HepG2 (cell line): ENCODE data around the gene KANK3. TPM values are rescaled to one million over a fixed set of nuclear protein-coding genes. Genes with fewer than 3 reads are reported as not detected.

Source experiments
- AHDC1 ChIP-seq: sonication (generic); formaldehyde crosslinking; IDR thresholded peaks from 2 replicates; pipeline ENCODE4 v1.5.1; 2020; ENCODE audit warnings: mild to moderate bottlenecking, missing genetic modification reagents, borderline replicate concordance
- ARID5B ChIP-seq: IDR thresholded peaks from 2 replicates; pipeline ENCODE4 v1.4.0; 2020; ENCODE audit warnings: mild to moderate bottlenecking, missing genetic modification reagents
- CHD4 ChIP-seq: fragments of 200-600 bp; sonication (generic); IDR thresholded peaks from 2 replicates; pipeline ENCODE4 v1.7.0; 2017; ENCODE audit warnings: mild to moderate bottlenecking, low read length, borderline replicate concordance
- GTF3A ChIP-seq: sonication (generic); formaldehyde crosslinking; conservative IDR thresholded peaks from 2 replicates; pipeline ENCODE4 v1.4.0; 2020; ENCODE audit warnings: mild to moderate bottlenecking, missing genetic modification reagents
- HMG20A ChIP-seq: IDR thresholded peaks from 2 replicates; pipeline ENCODE4 v1.6.1; 2016; ENCODE audit warnings: borderline replicate concordance
- LCORL ChIP-seq, 2 experiments: fragments of 450-650 bp in 1 of 2; sonication (generic) in 1 of 2; formaldehyde crosslinking in 1 of 2; IDR thresholded peaks; 2 replicates each; pipeline versions ENCODE4 v1.5.0 to v1.6.1; 2017 to 2020; ENCODE audit warnings: antibody characterized with exemption in 1 of 2, missing genetic modification reagents in 1 of 2
- MEIS1 ChIP-seq: sonication (generic); formaldehyde crosslinking; IDR thresholded peaks from 2 replicates; pipeline ENCODE4 v1.9.0; 2021; ENCODE audit warnings: mild to moderate bottlenecking, missing genetic modification reagents, moderate library complexity, borderline replicate concordance
- NCOR1 ChIP-seq: fragments of 200-600 bp; sonication (generic); IDR thresholded peaks from 2 replicates; pipeline ENCODE4 v1.7.0; 2017; ENCODE audit warnings: antibody characterized with exemption, low read length, borderline replicate concordance
- NFIC ChIP-seq: IDR thresholded peaks from 2 replicates; pipeline ENCODE4 v1.6.1; 2012; ENCODE audit warnings: mild to moderate bottlenecking, low read length, inconsistent platforms
- NR3C1 ChIP-seq: sonication (generic); formaldehyde crosslinking; IDR thresholded peaks from 2 replicates; pipeline ENCODE4 v1.4.0; 2020; ENCODE audit warnings: missing genetic modification reagents
- PBX2 ChIP-seq: IDR thresholded peaks from 2 replicates; pipeline ENCODE4 v1.6.1; 2016; ENCODE audit warnings: control low read depth
- POGZ ChIP-seq: sonication (generic); formaldehyde crosslinking; IDR thresholded peaks from 2 replicates; pipeline ENCODE4 v1.4.0; 2020; ENCODE audit warnings: mild to moderate bottlenecking, missing genetic modification reagents
- TCF7L2 ChIP-seq: IDR thresholded peaks from 2 replicates; pipeline ENCODE4 v1.6.1; 2011; ENCODE audit warnings: mild to moderate bottlenecking, low read depth, low read length, moderate library complexity
- TEAD3 ChIP-seq: optimal IDR thresholded peaks from 2 replicates; pipeline ENCODE3; 2016; ENCODE audit warnings: borderline replicate concordance
- TSC22D2 ChIP-seq: sonication (generic); formaldehyde crosslinking; IDR thresholded peaks from 2 replicates; pipeline ENCODE4 v1.5.1; 2020; ENCODE audit warnings: missing genetic modification reagents, mild to moderate bottlenecking, borderline replicate concordance
- ZBTB20 ChIP-seq: sonication (generic); formaldehyde crosslinking; IDR thresholded peaks from 2 replicates; pipeline ENCODE4 v1.8.1; 2023; ENCODE audit warnings: missing genetic modification reagents, low read depth, mild to moderate bottlenecking, borderline replicate concordance
- ZBTB34 ChIP-seq: sonication (generic); formaldehyde crosslinking; IDR thresholded peaks from 2 replicates; pipeline ENCODE4 v1.8.0; 2022; ENCODE audit warnings: mild to moderate bottlenecking, missing genetic modification reagents
- ZNF24 ChIP-seq: fragments of 450-650 bp; IDR thresholded peaks from 2 replicates; pipeline ENCODE4 v1.6.1; 2017; ENCODE audit warnings: antibody characterized with exemption, mild to moderate bottlenecking
- polyA plus RNA-seq, 8 experiments: library from polyadenylated mRNA; depleted of rRNA in 3 of 8; stranded (reverse) in 7 of 8; unstranded in 1 of 8; fragments of >200 nt; fragmentation: Illumina TruSeq in 4 of 8; extraction: Trizol in 4 of 8; gene quantifications; 2 replicates each; pipeline versions ENCODE4 v1.2.1 to v1.2.3, GENCODE V29; 2011 to 2016; ENCODE audit warnings: low read depth in 4 of 8, missing spikeins in 1 of 8, mixed read lengths in 1 of 8; ENCODE audit not compliant: insufficient read depth in 1 of 8
- total RNA-seq, 5 experiments: library from RNA; depleted of rRNA; stranded (reverse); fragments of >200 nt; fragmentation: Illumina TruSeq; extraction: Trizol; gene quantifications; 2 replicates each; pipeline ENCODE4 v1.2.3, GENCODE V29; 2016; ENCODE audit warnings: low read depth in 1 of 5

Gene KANK3
- total and polyA plus RNA-seq, 2 of the 13 experiments (the other 11 are each of a cell fraction or from before 2014, with no cell fraction given), result 0.15 to 0.20 TPM

GRCh38 chr19:8357007-8357521 is 14.0 kb upstream of the KANK3 start (continued):
- TF ChIP-seq ARID5B (peak; percentile 98), CHD4 (peak; percentile 86; the same call in 1 of the 2 replicates), NCOR1 (peak; percentile 93), AHDC1 (CRISPR knock-in tag) (peak; percentile 86), ZBTB20 (peak; percentile 64; the same call in 1 of the 2 replicates), HMG20A (peak; percentile 85; the same call in 1 of the 2 replicates), NFIC (peak; percentile 88), POGZ (CRISPR knock-in tag) (peak; percentile 91), TEAD3 (CRISPR knock-in tag) (peak; percentile 89), TCF7L2 (no peak), GTF3A (CRISPR knock-in tag) (no peak), TSC22D2 (CRISPR knock-in tag) (no peak), PBX2 (CRISPR knock-in tag) (peak; percentile 51; the same call in 1 of the 2 replicates), MEIS1 (CRISPR knock-in tag) (peak; percentile 87), ZBTB34 (peak; percentile 77; the same call in 1 of the 2 replicates), ZNF24 (peak; percentile 81), LCORL (IDR thresholded peaks at IDR 0.05) (peak; percentile 77; the same call in 1 of the 2 replicates), LCORL (CRISPR knock-in tag; IDR thresholded peaks at IDR 0.05) (peak; percentile 94), NR3C1 (CRISPR knock-in tag) (no peak)
